Measurements from ENCODE around the gene FARS2. TPM values are rescaled to one million over a fixed set of nuclear protein-coding genes. Genes with fewer than 3 reads are reported as not detected.

FARS2 gene
- total and polyA plus RNA-seq, 12 donors, result 7.6 to 22.4 (median 20.8) TPM

- Histone ChIP-seq H3K4me1 (no peaks in the 10 kb centered on the region), H3K27ac (no peak overlapping the region), H3K9me3 (peaks cover 0 to 5% (median 0%) of the 10 kb centered on the region in 11 donors), H3K4me3 (no peak overlapping the region), H3K27me3 (no peaks in the 10 kb centered on the region), H3K36me3 (peaks cover 0 to 10% (median 0%) of the 10 kb centered on the region in 9 donors)
- TF ChIP-seq CTCF (IDR thresholded peaks at IDR 0.05), result no peak
- no peak for DNase-seq
- intact Hi-C loops (cut with DNase I), result no loop called here
- WGBS, 2 donors, result 97 to 100% methylated on average over 2 of the region's 2 CpGs
- ATAC-seq, result no peak
Observed at GRCh38 chr6:5247201-5247600, 14.1 kb upstream of the FARS2 start.

- Histone ChIP-seq H3K27ac (no peak overlapping the region), H3K27me3 (no peaks in the 10 kb centered on the region), H3K4me1 (no peaks in the 10 kb centered on the region), H3K9me3 (peaks cover 0 to 5% (median 0%) of the 10 kb centered on the region in 11 donors), H3K4me3 (no peak overlapping the region), H3K36me3 (peaks cover 0 to 15% (median 0%) of the 10 kb centered on the region in 9 donors)
- ATAC-seq, result no peak
- intact Hi-C loops (cut with DNase I), result no loop called here
- 88 to 96% methylated on average over 9 of the region's 9 CpGs for WGBS, 2 donors
- TF ChIP-seq CTCF (IDR thresholded peaks at IDR 0.05), result no peak
- DNase-seq, result no peak
Observed at GRCh38 chr6:5248302-5249098, 12.8 kb upstream of the FARS2 start.

- no peak for TF ChIP-seq CTCF (IDR thresholded peaks at IDR 0.05)
- H3K4me1 ChIP-seq, result no peaks in the 10 kb centered on the region
- peaks cover 0 to 5% (median 0%) of the 10 kb centered on the region in 11 donors for H3K9me3 ChIP-seq
- DNase-seq, result no peak
- H3K36me3 ChIP-seq, result peaks cover 0 to 25% (median 0%) of the 10 kb centered on the region in 9 donors
- H3K27me3 ChIP-seq, result no peaks in the 10 kb centered on the region
- intact Hi-C loops (cut with DNase I), result no loop called here
- no peak for ATAC-seq
- 83 to 87% methylated on average over 5 of the region's 5 CpGs for WGBS, 2 donors
- H3K4me3 ChIP-seq, result no peak overlapping the region
- H3K27ac ChIP-seq, result no peak overlapping the region
Observed at GRCh38 chr6:5249451-5250122, 11.7 kb upstream of the FARS2 start.

GRCh38 chr6:5250451-5250850 lies 10.9 kb upstream of the FARS2 start:
- H3K4me1 ChIP-seq, result no peaks in the 10 kb centered on the region
- peaks cover 0 to 5% (median 0%) of the 10 kb centered on the region in 11 donors for H3K9me3 ChIP-seq
- no peak overlapping the region for H3K27ac ChIP-seq
- WGBS, 2 donors, result 96 to 97% methylated on average over 3 of the region's 3 CpGs
- no peak for ATAC-seq
- no peak for DNase-seq
- H3K27me3 ChIP-seq, result no peaks in the 10 kb centered on the region
- peaks cover 0 to 30% (median 0%) of the 10 kb centered on the region in 9 donors for H3K36me3 ChIP-seq
- no peak overlapping the region for H3K4me3 ChIP-seq
- no peak for TF ChIP-seq CTCF (IDR thresholded peaks at IDR 0.05)
- intact Hi-C loops (cut with DNase I), result no loop called here

Data from heart right ventricle (tissue), 16 donors.